ENCODE data around the gene GRIK4.

GRIK4 gene

GRCh38 chr11:120919045-120919444 is 407.5 kb downstream of the GRIK4 start:
- no peak for TF ChIP-seq GATA2 (IDR thresholded peaks at IDR 0.05; ENCODE audit: low read depth, low read length)
- TF ChIP-seq GATA3 (IDR thresholded peaks at IDR 0.05; ENCODE audit: low read depth, low read length) = no peak

GRCh38 chr11:120919566-120919965 is 408.0 kb downstream of the GRIK4 start:
- TF ChIP-seq GATA2 (IDR thresholded peaks at IDR 0.05; ENCODE audit: low read depth, low read length) (no peak), GATA3 (IDR thresholded peaks at IDR 0.05; ENCODE audit: low read depth, low read length) (no peak)

DNA sequence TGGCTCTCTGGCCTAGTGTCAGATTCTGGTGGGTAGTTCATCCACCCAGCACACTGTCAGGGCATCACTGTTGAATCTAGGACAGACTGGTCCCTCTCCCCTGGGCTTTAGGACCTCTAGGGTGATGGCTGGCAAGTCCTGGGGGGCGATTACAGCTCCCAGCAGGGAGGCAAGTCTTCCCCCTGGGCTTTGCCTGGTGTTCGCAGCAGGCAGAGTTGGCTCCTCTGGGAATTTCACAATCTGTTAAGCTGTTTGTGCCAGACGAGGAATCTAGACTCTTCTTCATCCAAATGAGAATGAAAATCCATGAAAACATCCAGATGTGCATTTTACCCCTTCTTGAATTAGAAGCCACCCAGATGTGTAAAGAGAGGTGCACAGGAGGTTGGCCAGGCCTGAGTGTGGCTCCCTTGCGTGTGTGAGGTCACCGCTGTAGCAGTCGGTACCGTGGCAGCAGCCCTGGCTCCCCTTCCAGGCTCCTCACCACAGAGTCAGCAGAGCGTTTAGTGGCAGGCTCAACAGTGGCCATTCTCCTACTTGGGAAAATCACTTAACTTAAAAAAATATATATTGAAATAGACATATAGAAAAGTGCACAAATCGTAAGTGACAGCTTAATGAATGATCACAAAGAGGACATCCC is 412.4 kb downstream of the GRIK4 start:
- TF ChIP-seq GATA2 (IDR thresholded peaks at IDR 0.05; ENCODE audit: low read depth, low read length) = no peak
- TF ChIP-seq GATA3 (IDR thresholded peaks at IDR 0.05; ENCODE audit: low read depth, low read length) = no peak

DNA sequence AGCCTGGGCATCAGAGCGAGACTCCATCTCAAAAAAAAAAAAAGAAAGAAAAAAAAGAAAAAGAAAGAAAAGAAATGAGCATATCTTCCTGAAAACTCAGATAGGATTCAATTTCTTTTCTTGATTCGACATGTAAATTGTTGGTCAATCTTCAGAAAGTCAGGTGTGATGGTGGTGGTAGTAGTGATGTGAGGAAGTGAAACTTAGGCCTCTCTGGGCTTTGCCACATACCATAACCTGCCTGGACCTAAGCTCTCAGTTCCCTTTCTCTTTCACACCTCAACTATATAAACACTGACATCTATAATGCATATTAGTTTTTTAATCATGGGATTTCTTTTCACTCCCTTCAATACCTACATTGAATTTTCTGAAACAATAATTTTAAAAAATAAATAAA is 414.4 kb downstream of the GRIK4 start:
- TF ChIP-seq GATA3 (IDR thresholded peaks at IDR 0.05; ENCODE audit: low read depth, low read length) = no peak
- TF ChIP-seq GATA2 (IDR thresholded peaks at IDR 0.05; ENCODE audit: low read depth, low read length) = no peak

- TF ChIP-seq GATA3 (IDR thresholded peaks at IDR 0.05; ENCODE audit: low read depth, low read length) = no peak
- TF ChIP-seq GATA2 (IDR thresholded peaks at IDR 0.05; ENCODE audit: low read depth, low read length) = no peak
These were observed 417.1 kb downstream of the GRIK4 start for GRCh38 chr11:120928627-120929026.

DNA sequence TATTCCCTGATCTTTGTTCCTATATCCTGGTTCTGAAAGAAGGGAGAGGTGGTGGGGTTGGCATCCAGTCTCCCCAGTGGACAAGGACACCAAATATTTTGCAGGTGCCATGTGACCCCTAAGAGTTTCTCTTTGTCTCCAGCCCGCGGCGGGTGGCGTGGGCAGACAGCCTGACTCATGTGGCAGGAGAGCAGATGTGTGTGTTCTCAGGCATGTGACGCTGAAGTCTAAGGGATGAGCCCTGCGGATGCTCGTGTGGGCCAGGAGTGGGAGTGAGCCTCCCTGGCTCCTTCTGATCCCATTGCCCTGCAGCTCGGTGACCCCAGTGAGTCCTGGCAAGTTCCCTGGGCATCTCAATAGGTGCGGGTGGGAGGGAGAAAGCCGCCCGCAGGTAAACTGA is 417.5 kb downstream of the GRIK4 start:
- TF ChIP-seq GATA3 (IDR thresholded peaks at IDR 0.05; ENCODE audit: low read depth, low read length) (no peak), GATA2 (IDR thresholded peaks at IDR 0.05; ENCODE audit: low read depth, low read length) (no peak)

- no peak for TF ChIP-seq GATA2 (IDR thresholded peaks at IDR 0.05; ENCODE audit: low read depth, low read length)
- TF ChIP-seq GATA3 (IDR thresholded peaks at IDR 0.05; ENCODE audit: low read depth, low read length) = no peak
These were observed 418.2 kb downstream of the GRIK4 start for GRCh38 chr11:120929664-120930154.

DNA sequence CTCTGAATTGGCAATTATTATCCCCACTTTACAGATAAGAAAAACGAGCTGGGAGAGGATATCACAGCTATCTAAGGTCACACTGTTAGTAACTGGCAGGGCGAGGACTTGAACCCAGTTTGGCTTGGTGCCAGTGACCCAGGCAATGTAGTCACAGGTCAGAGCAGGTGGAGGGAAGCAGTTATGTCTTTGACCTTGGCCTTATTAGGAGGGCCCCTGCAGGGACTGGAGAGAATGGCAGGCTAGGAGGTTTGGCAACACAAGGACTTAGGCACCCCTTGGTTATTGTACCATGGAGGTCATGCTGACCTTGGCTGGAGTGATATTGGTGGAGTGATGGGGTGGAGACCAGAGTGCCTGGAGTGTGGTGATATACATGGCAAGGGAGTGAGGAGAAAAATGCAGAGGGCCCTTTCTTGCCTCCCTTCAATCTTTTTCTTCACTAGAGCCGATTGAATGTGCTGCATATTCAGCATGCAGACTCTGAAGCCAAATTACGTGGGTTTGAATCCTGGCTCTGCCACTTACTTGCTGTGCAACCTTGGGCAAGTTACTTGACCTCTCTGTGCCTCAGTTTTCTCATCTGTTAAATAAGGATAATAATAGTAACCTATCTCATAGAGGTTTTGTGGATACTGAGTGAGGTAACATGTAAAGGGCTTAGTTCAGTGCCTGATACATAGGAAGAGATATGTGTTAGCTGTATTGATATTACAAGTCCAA is 419.7 kb downstream of the GRIK4 start:
- TF ChIP-seq GATA2 (IDR thresholded peaks at IDR 0.05; ENCODE audit: low read depth, low read length) (no peak), GATA3 (IDR thresholded peaks at IDR 0.05; ENCODE audit: low read depth, low read length) (no peak)

DNA sequence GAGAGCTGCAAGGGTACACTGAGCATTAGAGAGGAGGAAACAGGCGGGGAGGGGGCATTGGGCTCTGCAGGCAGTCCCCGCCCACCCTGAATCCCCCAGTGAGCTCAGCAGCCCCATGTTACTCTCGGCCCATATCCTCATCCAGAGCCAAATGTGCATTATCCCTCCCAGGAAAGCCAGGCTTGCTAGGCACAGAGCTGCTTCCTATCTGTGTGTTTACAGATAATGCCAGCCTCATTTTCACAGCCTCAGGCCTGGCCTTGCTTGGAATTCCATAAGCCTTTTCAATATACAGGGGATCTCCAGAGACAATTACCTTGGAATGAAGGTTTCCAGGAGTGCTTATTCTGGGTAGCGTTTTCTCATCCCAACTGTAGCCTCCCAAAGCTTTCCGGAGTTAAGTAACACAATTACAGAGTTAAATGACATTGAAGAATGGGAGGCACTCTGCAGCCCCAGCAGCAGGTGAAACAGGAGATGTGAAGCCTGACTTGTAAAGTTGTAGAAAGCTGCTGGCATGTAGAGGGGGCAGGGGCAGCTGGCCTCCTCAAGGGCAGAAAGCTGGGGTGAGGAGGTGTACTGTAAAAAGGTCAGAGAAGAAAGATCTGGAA is 420.9 kb downstream of the GRIK4 start:
- TF ChIP-seq GATA3 (IDR thresholded peaks at IDR 0.05; ENCODE audit: low read depth, low read length) (no peak), GATA2 (IDR thresholded peaks at IDR 0.05; ENCODE audit: low read depth, low read length) (peak; percentile 17; the same call in 1 of the 2 replicates)

DNA sequence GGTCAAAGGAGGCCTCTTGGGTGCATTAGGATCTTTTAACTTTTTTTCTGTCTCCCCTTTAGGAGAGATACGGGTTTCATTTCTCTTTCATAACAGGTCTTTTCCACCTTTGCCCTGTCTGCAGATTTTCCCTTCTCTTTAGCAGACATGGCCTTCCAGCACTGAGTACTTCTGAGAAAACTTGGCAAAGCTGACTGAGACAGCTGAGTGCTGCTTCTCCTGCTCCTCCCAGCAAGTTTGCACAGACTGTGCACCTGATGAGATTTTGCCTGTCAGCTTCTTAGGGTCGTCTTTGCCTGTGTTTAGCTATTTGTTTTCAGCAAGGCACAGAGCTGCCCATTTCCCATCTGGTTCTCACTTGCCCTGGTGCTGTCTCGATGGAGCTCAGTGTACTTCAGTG is 424.8 kb downstream of the GRIK4 start:
- TF ChIP-seq GATA2 (IDR thresholded peaks at IDR 0.05; ENCODE audit: low read depth, low read length) = no peak
- no peak for TF ChIP-seq GATA3 (IDR thresholded peaks at IDR 0.05; ENCODE audit: low read depth, low read length)

- no peak for TF ChIP-seq GATA3 (IDR thresholded peaks at IDR 0.05; ENCODE audit: low read depth, low read length)
- TF ChIP-seq GATA2 (IDR thresholded peaks at IDR 0.05; ENCODE audit: low read depth, low read length) = no peak
These were observed 426.0 kb downstream of the GRIK4 start for GRCh38 chr11:120937501-120937900.

- TF ChIP-seq GATA2 (IDR thresholded peaks at IDR 0.05; ENCODE audit: low read depth, low read length) (no peak), GATA3 (IDR thresholded peaks at IDR 0.05; ENCODE audit: low read depth, low read length) (no peak)
These were observed 426.7 kb downstream of the GRIK4 start for GRCh38 chr11:120938260-120938659.

DNA sequence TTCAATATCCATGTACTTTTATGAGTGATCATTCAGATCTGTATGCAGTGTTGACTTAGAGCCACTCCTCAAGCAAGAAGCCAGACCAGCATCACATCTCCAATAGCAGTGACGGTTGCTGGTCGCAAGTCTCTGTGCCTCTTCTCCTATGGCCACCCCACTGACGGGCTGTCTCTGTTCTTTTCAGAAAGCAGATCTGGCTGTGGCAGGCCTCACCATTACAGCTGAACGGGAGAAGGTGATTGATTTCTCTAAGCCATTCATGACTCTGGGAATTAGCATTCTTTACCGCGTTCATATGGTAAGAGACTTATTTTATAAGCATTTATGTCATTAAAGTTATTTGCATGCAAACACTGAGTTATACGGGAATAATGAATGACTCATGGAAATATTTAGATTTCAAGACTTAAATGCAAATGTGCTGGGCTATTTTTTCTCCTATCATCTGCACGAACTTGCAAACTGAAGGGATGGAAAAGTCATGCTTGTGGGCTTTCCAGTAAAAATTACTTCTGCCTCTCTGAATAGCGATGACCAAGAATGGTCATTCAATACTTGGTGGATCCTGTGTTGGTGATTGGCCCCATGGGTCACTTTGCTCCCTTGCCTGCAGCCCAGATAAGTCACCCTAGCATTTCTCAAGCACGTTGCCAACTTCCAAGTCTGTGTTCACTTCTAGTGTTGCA is 428.8 kb downstream of the GRIK4 start:
- TF ChIP-seq GATA3 (IDR thresholded peaks at IDR 0.05; ENCODE audit: low read depth, low read length) = no peak
- TF ChIP-seq GATA2 (IDR thresholded peaks at IDR 0.05; ENCODE audit: low read depth, low read length) = no peak

GRCh38 chr11:120941000-120941399 is 429.5 kb downstream of the GRIK4 start:
- TF ChIP-seq GATA2 (IDR thresholded peaks at IDR 0.05; ENCODE audit: low read depth, low read length) (no peak), GATA3 (IDR thresholded peaks at IDR 0.05; ENCODE audit: low read depth, low read length) (no peak)
